Neural progenitor cell (in vitro differentiated cells): ENCODE data around the gene HDAC4. TPM values are rescaled to one million over a fixed set of nuclear protein-coding genes. Genes with fewer than 3 reads are reported as not detected.

ENCODE experiments used
- DNase-seq: peaks from one replicate; pipeline ENCODE4 v3.0.0-alpha.2; 2016; ENCODE audit warnings: low spot score
- H2AFZ ChIP-seq: fragments of 200-600 bp; sonication (generic); replicated peaks from 2 replicates; pipeline ENCODE4 v1.6.1; 2016; ENCODE audit warnings: antibody characterized with exemption
- H3F3A ChIP-seq: fragments of 200-600 bp; sonication (generic); 2 replicates; pipeline ENCODE4 v1.6.1; 2016; ENCODE audit warnings: antibody characterized with exemption, low read depth
- H3K27ac ChIP-seq: fragments of 200-600 bp; sonication (generic); 2 replicates; pipeline ENCODE4 v1.5.1; 2016; ENCODE audit warnings: mild to moderate bottlenecking
- H3K27me3 ChIP-seq: fragments of 200-600 bp; sonication (generic); 2 replicates; pipeline ENCODE4 v1.6.1; 2016; ENCODE audit warnings: mild to moderate bottlenecking, moderate library complexity
- H3K36me3 ChIP-seq: fragments of 200-600 bp; sonication (generic); 2 replicates; pipeline ENCODE4 v1.5.1; 2016
- H3K4me1 ChIP-seq: fragments of 200-600 bp; sonication (generic); 2 replicates; pipeline ENCODE4 v1.6.1; 2016; ENCODE audit warnings: mixed run types
- H3K4me2 ChIP-seq: fragments of 200-600 bp; sonication (generic); 2 replicates; pipeline ENCODE4 v1.6.1; 2016
- H3K4me3 ChIP-seq: fragments of 200-600 bp; sonication (generic); 2 replicates; pipeline ENCODE4 v1.5.1; 2016
- H3K79me2 ChIP-seq: fragments of 200-600 bp; sonication (generic); 2 replicates; pipeline ENCODE4 v1.6.1; 2016; ENCODE audit warnings: low read depth
- H3K9ac ChIP-seq: fragments of 200-600 bp; sonication (generic); 2 replicates; pipeline ENCODE4 v1.6.1; 2016
- H3K9me3 ChIP-seq: fragments of 200-600 bp; sonication (generic); 2 replicates; pipeline ENCODE4 v1.5.1; 2016; ENCODE audit warnings: low read depth
- H4K20me1 ChIP-seq: fragments of 200-600 bp; sonication (generic); 2 replicates; pipeline ENCODE4 v1.6.1; 2016; ENCODE audit warnings: low read depth
- H3K27ac Mint-ChIP-seq: 3 replicates; pipeline ENCODE4 v1.8.0; 2021; ENCODE audit warnings: mixed read lengths
- H3K27me3 Mint-ChIP-seq: 2 replicates; pipeline ENCODE4 v1.8.0; 2022; ENCODE audit warnings: low read depth, mild to moderate bottlenecking, inconsistent platforms, moderate library complexity, mixed read lengths; ENCODE audit not compliant: insufficient read depth
- H3K36me3 Mint-ChIP-seq: 3 replicates; pipeline ENCODE4 v1.8.0; 2021; ENCODE audit warnings: mixed read lengths
- H3K4me1 Mint-ChIP-seq: 3 replicates; pipeline ENCODE4 v1.8.0; 2021; ENCODE audit warnings: mixed read lengths
- H3K4me3 Mint-ChIP-seq: 3 replicates; pipeline ENCODE4 v1.8.0; 2021; ENCODE audit warnings: mild to moderate bottlenecking, moderate library complexity, mixed read lengths
- H3K9me3 Mint-ChIP-seq: 3 replicates; pipeline ENCODE4 v1.8.0; 2020; ENCODE audit warnings: mixed read lengths
- CTCF ChIP-seq: fragments of 200-600 bp; sonication (generic); IDR thresholded peaks from 2 replicates; pipeline ENCODE4 v1.5.1; 2017; ENCODE audit warnings: antibody characterized with exemption, mild to moderate bottlenecking
- EZH2 ChIP-seq: fragments of 200-600 bp; sonication (generic); IDR thresholded peaks from 2 replicates; pipeline ENCODE4 v1.6.1; 2017; ENCODE audit warnings: antibody characterized with exemption, mild to moderate bottlenecking, moderate library complexity
- EZH2phosphoT487 ChIP-seq: fragments of 200-600 bp; sonication (generic); IDR thresholded peaks from 2 replicates; pipeline ENCODE4 v1.6.1; 2017; ENCODE audit warnings: antibody characterized with exemption
- total RNA-seq: library from RNA; depleted of rRNA; stranded (reverse); fragments of >200 nt; gene quantifications from 2 replicates; pipeline ENCODE4 v1.2.3, GENCODE V29; 2015; ENCODE audit warnings: low replicate concordance

The HDAC4 gene
- total RNA-seq, 1 donor from 2014 or later: 36.0 TPM

GRCh38 chr2:239153806-239154591 is 246.8 kb downstream of the HDAC4 start:
- no peak for DNase-seq
- H3K4me2 ChIP-seq: no peak overlapping the region
- H3K27me3 ChIP-seq: no peaks in the 10 kb centered on the region
- H3F3A ChIP-seq: no peaks in the 10 kb centered on the region
- Mint-ChIP-seq H3K36me3 (peaks cover 22% of the 10 kb centered on the region), H3K4me3 (no peak overlapping the region), H3K9me3 (no peaks in the 10 kb centered on the region), H3K27me3 (peaks cover 7% of the 10 kb centered on the region), H3K4me1 (peaks cover 6% of the 10 kb centered on the region), H3K27ac (peak overlapping the region; percentile 37)
- H3K79me2 ChIP-seq: no peaks in the 10 kb centered on the region
- TF ChIP-seq CTCF (no peak), EZH2 (no peak), EZH2phosphoT487 (no peak)
- H3K4me1 ChIP-seq: peaks cover 6% of the 10 kb centered on the region
- no peak overlapping the region for H3K4me3 ChIP-seq
- peaks cover 10% of the 10 kb centered on the region for H4K20me1 ChIP-seq
- no peak overlapping the region for H3K9ac ChIP-seq
- no peaks in the 10 kb centered on the region for H3K36me3 ChIP-seq
- H3K9me3 ChIP-seq: no peaks in the 10 kb centered on the region
- H2AFZ ChIP-seq: no peak overlapping the region
- H3K27ac ChIP-seq: no peak overlapping the region

- Histone ChIP-seq H3K4me2 (no peak overlapping the region), H3K9me3 (no peaks in the 10 kb centered on the region), H4K20me1 (peaks cover 10% of the 10 kb centered on the region), H3K9ac (no peak overlapping the region), H3F3A (no peaks in the 10 kb centered on the region), H3K36me3 (no peaks in the 10 kb centered on the region), H3K27ac (no peak overlapping the region), H3K4me3 (no peak overlapping the region), H3K27me3 (no peaks in the 10 kb centered on the region), H3K79me2 (no peaks in the 10 kb centered on the region), H3K4me1 (peaks cover under 1% of the 10 kb centered on the region), H2AFZ (no peak overlapping the region)
- H3K36me3 Mint-ChIP-seq: peaks cover 26% of the 10 kb centered on the region
- DNase-seq: no peak
- no peak overlapping the region for H3K4me3 Mint-ChIP-seq
- H3K4me1 Mint-ChIP-seq: peaks cover under 1% of the 10 kb centered on the region
- H3K9me3 Mint-ChIP-seq: no peaks in the 10 kb centered on the region
- peaks cover 9% of the 10 kb centered on the region for H3K27me3 Mint-ChIP-seq
- TF ChIP-seq CTCF (no peak), EZH2phosphoT487 (no peak), EZH2 (no peak)
- no peak overlapping the region for H3K27ac Mint-ChIP-seq
These were observed 247.9 kb downstream of the HDAC4 start for GRCh38 chr2:239152916-239153305.

- H3K27ac Mint-ChIP-seq: no peak overlapping the region
- no peaks in the 10 kb centered on the region for H3K4me1 ChIP-seq
- no peak for DNase-seq
These were observed 248.4 kb downstream of the HDAC4 start for GRCh38 chr2:239152239-239152915.

More at GRCh38 chr2:239152239-239152915, 248.4 kb downstream of the HDAC4 start:
- H2AFZ ChIP-seq: no peak overlapping the region
- peaks cover 7% of the 10 kb centered on the region for H4K20me1 ChIP-seq
- no peaks in the 10 kb centered on the region for H3K9me3 ChIP-seq
- H3K79me2 ChIP-seq: no peaks in the 10 kb centered on the region
- no peak overlapping the region for H3K4me2 ChIP-seq
- no peaks in the 10 kb centered on the region for H3K4me1 Mint-ChIP-seq
- no peaks in the 10 kb centered on the region for H3F3A ChIP-seq
- H3K36me3 Mint-ChIP-seq: peaks cover 26% of the 10 kb centered on the region
- no peaks in the 10 kb centered on the region for H3K36me3 ChIP-seq
- no peaks in the 10 kb centered on the region for H3K27me3 ChIP-seq
- H3K9ac ChIP-seq: no peak overlapping the region
- H3K4me3 Mint-ChIP-seq: no peak overlapping the region
- no peak overlapping the region for H3K27ac ChIP-seq
- H3K9me3 Mint-ChIP-seq: no peaks in the 10 kb centered on the region
- H3K27me3 Mint-ChIP-seq: peaks cover 9% of the 10 kb centered on the region
- no peak overlapping the region for H3K4me3 ChIP-seq
- no peak for TF ChIP-seq EZH2phosphoT487
- no peak for TF ChIP-seq EZH2
- TF ChIP-seq CTCF: no peak
